ENCODE results near the gene UNC93B1.

- TF ChIP-seq CTCF (conservative IDR thresholded peaks at IDR 0.05 in 1 of 2, IDR thresholded peaks at IDR 0.05 in 1 of 2; ENCODE audit: low read depth in 1 of 2, low read length in 2 of 2) (no peak), EZH2 (IDR thresholded peaks at IDR 0.05; ENCODE audit: low read length, missing control alignments) (no peak)
These were observed 26.6 kb upstream of the UNC93B1 start, which contains the start of gene NDUFS8 for GRCh38 chr11:68030318-68031143.

Measured in fibroblast of lung (primary cell).